Vagina (tissue), 2 donors: ENCODE data around the gene PGC. TPM values are rescaled to one million over a fixed set of nuclear protein-coding genes. Genes with fewer than 3 reads are reported as not detected.

Source experiments
- DNase-seq, 2 donors: peaks; one replicate each; pipeline ENCODE4 v3.0.0-alpha.2; 2017; ENCODE audit errors: extremely low spot score in 2 of 2
- H3K27ac ChIP-seq: fragments of 200-600 bp; sonication (generic); one replicate; pipeline ENCODE4 v1.5.1; 2019
- H3K27me3 ChIP-seq: fragments of 200-600 bp; sonication (generic); one replicate; pipeline ENCODE4 v1.5.1; 2019
- H3K36me3 ChIP-seq, 2 donors: fragments of 200-600 bp; sonication (generic); one replicate each; pipeline ENCODE4 v1.5.1; 2017 to 2019
- H3K4me1 ChIP-seq: fragments of 200-600 bp; sonication (generic); one replicate; pipeline ENCODE4 v1.5.1; 2019
- H3K4me3 ChIP-seq, 2 donors: fragments of 200-600 bp; sonication (generic); 1 replicate in 1 of 2; 2 replicates in 1 of 2; pipeline ENCODE4 v1.5.1; 2016 to 2019
- H3K9me3 ChIP-seq: fragments of 200-600 bp; sonication (generic); one replicate; pipeline ENCODE4 v1.5.1; 2019
- POLR2A ChIP-seq, 2 donors: fragments of 450-650 bp; IDR thresholded peaks; one replicate each; pipeline ENCODE4 v1.6.1; 2017; ENCODE audit warnings: antibody characterized with exemption in 2 of 2, mild to moderate bottlenecking in 2 of 2, moderate library complexity in 2 of 2
- POLR2AphosphoS5 ChIP-seq, 2 donors: sonication (generic); formaldehyde crosslinking; IDR thresholded peaks; one replicate each; pipeline ENCODE4 v1.9.0; 2017; ENCODE audit warnings: antibody characterized with exemption in 2 of 2, mild to moderate bottlenecking in 2 of 2, low read depth in 1 of 2; ENCODE audit not compliant: insufficient read depth in 1 of 2
- intact Hi-C: fragments of 100-400 bp; cut with DNase I; formaldehyde crosslinking; loops from one replicate; pipeline ENCODE4 v1.15.1; 2023
- total RNA-seq: library from RNA; depleted of rRNA; stranded (reverse); fragments of >200 nt; gene quantifications from one replicate; pipeline ENCODE4 v1.2.3, GENCODE V29; 2016
- TF ChIP-seq, protein P1 (sequence below), 3 experiments: fragments of 450-650 bp in 2 of 3; fragments of 200-600 bp in 1 of 3; sonication (generic) in 1 of 3; IDR thresholded peaks; one replicate each; pipeline ENCODE4 v1.5.1; 2017 to 2019; ENCODE audit warnings: antibody characterized with exemption in 3 of 3, mild to moderate bottlenecking in 2 of 3, moderate library complexity in 2 of 3

The PGC gene
- total RNA-seq, 1 donor from 2014 or later = 3.4 TPM

DNA sequence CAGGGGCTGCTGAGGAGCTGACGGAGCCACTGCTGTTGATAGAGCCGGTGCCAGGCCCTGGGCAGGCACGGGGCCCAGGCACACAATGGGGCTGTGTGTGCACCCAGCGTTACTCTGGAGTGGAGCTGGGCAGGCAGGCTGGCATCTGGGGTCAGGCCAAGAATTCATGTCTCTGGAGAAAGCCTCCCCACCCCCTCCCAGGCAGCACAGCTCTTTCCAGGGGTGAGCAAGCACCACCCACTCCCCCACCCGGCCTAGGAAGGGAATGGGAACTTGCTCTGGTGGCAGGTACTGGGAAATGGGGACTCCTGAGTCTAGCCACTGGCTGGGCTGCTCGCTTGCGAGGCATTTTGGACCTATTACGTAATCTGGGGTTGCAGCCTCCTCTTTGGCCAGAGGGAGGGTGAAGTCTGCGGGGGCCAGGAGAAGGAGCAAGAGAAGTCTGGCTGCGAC lies 34.5 kb downstream of the PGC start:
- H3K4me3 ChIP-seq = no peak overlapping the region
- no peak for DNase-seq

DNA sequence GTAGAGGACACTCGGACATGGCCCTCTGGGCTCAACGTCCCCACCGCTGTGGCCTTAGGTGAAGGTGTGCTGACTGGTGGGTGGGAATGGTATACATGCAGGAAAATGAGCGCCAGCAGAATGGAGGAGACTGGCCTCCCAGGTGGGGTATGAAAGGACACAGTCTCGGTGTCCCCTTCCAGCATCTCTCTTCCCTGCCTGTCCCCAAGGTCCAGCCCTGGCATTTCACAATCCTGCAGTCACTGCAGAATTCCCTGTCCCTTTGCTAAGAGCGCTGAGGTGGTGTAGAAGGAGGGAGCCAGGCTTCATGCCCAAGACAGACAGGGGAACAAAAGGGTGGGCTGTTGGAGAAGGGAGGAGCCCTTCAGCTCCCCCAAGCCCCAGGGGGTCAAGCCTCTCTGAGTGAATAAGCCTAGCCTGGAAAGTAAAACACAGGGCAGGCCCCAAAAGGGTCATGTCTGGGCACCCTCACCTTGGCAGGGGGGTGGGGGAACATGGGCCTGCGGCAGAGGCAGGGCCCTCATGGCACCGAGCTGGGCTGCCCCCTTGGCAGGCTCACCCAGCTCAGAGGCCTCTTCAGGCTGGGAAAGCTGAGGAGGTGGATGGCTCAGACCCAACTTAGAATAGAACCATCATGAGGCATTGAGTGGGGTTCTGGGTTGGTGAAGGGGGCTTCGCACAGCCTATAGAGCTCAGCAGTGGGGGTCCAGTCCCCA lies 35.7 kb downstream of the PGC start:
- Histone ChIP-seq H3K36me3 (no peaks in the 10 kb centered on the region), H3K4me3 (no peak overlapping the region), H3K9me3 (no peaks in the 10 kb centered on the region), H3K4me1 (peaks cover 72% of the 10 kb centered on the region), H3K27me3 (no peaks in the 10 kb centered on the region), H3K27ac (peak overlapping the region; percentile 51)
- TF ChIP-seq POLR2AphosphoS5 (IDR thresholded peaks at IDR 0.05; ENCODE audit: insufficient read depth in 1 of 2, low read depth in 1 of 2) (no peak), POLR2A (IDR thresholded peaks at IDR 0.05) (no peak)
- TF ChIP-seq, protein P1, sequence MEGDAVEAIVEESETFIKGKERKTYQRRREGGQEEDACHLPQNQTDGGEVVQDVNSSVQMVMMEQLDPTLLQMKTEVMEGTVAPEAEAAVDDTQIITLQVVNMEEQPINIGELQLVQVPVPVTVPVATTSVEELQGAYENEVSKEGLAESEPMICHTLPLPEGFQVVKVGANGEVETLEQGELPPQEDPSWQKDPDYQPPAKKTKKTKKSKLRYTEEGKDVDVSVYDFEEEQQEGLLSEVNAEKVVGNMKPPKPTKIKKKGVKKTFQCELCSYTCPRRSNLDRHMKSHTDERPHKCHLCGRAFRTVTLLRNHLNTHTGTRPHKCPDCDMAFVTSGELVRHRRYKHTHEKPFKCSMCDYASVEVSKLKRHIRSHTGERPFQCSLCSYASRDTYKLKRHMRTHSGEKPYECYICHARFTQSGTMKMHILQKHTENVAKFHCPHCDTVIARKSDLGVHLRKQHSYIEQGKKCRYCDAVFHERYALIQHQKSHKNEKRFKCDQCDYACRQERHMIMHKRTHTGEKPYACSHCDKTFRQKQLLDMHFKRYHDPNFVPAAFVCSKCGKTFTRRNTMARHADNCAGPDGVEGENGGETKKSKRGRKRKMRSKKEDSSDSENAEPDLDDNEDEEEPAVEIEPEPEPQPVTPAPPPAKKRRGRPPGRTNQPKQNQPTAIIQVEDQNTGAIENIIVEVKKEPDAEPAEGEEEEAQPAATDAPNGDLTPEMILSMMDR (IDR thresholded peaks at IDR 0.05) = no peak
- intact Hi-C loops = no loop called here
- no peak for DNase-seq

More for the DNA sequence above, 34.5 kb downstream of the PGC start:
- no peak for TF ChIP-seq POLR2A (IDR thresholded peaks at IDR 0.05)
- TF ChIP-seq, protein P1 (IDR thresholded peaks at IDR 0.05) = no peak
- TF ChIP-seq POLR2AphosphoS5 (IDR thresholded peaks at IDR 0.05; ENCODE audit: insufficient read depth in 1 of 2, low read depth in 1 of 2) = no peak
- Histone ChIP-seq H3K27ac (peak overlapping the region; percentile 51), H3K36me3 (no peaks in the 10 kb centered on the region), H3K9me3 (no peaks in the 10 kb centered on the region), H3K4me1 (peaks cover 72% of the 10 kb centered on the region), H3K27me3 (no peaks in the 10 kb centered on the region)
- intact Hi-C loops = no loop called here

DNA sequence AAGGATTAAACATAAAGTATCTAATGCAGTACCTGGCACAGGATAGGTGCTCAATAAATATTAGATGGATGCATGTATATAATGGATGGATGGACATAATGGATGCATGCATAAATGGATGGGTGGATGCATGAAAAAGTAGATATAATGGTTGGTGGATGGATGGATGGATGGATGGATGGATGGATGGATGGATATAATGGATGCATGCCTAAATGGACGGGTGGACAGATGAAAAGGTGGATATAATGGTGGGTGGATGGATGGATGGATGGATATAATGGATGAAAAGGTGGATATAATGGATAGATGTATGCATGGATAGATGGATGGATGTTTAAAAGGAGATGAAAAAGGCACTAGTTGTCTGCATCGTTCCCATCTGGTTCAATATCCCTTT lies 37.8 kb downstream of the PGC start:
- Histone ChIP-seq H3K27ac (no peak overlapping the region), H3K27me3 (no peaks in the 10 kb centered on the region), H3K9me3 (no peaks in the 10 kb centered on the region), H3K36me3 (no peaks in the 10 kb centered on the region), H3K4me3 (no peak overlapping the region), H3K4me1 (peaks cover 75% of the 10 kb centered on the region)
- DNase-seq = no peak
- intact Hi-C loops = no loop called here
- TF ChIP-seq POLR2A (IDR thresholded peaks at IDR 0.05) = no peak
- TF ChIP-seq POLR2AphosphoS5 (IDR thresholded peaks at IDR 0.05; ENCODE audit: insufficient read depth in 1 of 2, low read depth in 1 of 2) = no peak
- TF ChIP-seq, protein P1 (IDR thresholded peaks at IDR 0.05) = no peak

DNA sequence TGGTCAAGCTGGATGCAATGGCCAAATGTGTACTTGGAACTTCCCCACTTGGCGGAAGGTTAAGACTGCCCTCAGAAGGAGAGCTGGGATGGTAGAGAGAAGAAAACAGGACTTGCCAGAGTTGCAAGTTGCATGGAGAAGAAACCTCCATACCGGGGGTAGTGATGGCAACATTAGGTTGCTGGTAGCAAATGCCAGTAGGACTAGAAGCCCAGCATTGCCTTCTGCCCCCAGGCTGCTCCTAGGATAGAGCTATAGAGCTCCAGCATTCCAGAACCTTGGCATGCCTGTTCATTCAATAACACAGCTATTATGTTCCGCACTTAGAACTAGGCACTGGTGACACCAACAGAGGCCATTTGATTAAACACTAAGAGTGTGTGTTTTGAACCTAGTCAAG lies 38.3 kb downstream of the PGC start:
- Histone ChIP-seq H3K27me3 (no peaks in the 10 kb centered on the region), H3K4me3 (no peak overlapping the region), H3K27ac (no peak overlapping the region), H3K4me1 (peaks cover 72% of the 10 kb centered on the region), H3K9me3 (no peaks in the 10 kb centered on the region), H3K36me3 (no peaks in the 10 kb centered on the region)
- intact Hi-C loops = no loop called here
- TF ChIP-seq POLR2AphosphoS5 (IDR thresholded peaks at IDR 0.05; ENCODE audit: insufficient read depth in 1 of 2, low read depth in 1 of 2) (no peak), POLR2A (IDR thresholded peaks at IDR 0.05) (no peak)
- TF ChIP-seq, protein P1 (IDR thresholded peaks at IDR 0.05) = no peak
- no peak for DNase-seq

DNA sequence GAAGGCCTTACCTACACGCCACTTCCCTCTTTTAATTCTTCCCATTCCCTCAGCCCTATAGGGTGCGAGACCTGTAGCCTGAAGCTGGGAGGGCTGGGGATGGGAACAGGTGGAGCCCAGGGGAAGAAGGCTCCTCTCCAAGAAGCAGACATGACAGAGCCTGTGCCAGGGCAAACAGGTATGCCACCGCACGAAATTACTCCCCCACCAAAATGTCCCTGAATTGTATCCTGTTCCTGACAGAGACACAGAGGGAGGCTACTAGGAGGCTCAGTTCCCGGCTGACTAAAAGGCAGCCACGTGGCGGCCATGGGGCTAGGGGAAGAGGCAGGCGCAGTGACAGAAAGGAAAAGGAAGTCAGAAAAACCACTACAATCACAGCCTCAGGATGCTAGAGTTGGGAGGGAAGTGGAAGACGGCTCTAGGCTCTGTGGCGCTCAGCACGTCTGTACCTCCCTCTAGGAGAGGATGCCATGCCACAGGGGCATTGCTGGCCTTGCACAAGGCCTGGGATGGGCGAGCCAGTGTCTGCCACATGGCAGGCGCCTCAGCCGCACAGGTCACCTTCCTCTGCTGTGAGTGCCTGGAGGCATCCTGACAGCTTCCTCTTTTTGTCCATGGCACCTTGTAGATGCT lies 39.5 kb downstream of the PGC start:
- no peak for DNase-seq
- Histone ChIP-seq H3K27ac (peak overlapping the region; percentile 71), H3K27me3 (no peaks in the 10 kb centered on the region), H3K36me3 (no peaks in the 10 kb centered on the region), H3K9me3 (no peaks in the 10 kb centered on the region), H3K4me1 (peaks cover 60% of the 10 kb centered on the region), H3K4me3 (no peak overlapping the region)
- intact Hi-C loops = no loop called here
- no peak for TF ChIP-seq POLR2A (IDR thresholded peaks at IDR 0.05)
- TF ChIP-seq, protein P1 (IDR thresholded peaks at IDR 0.05) = no peak
- TF ChIP-seq POLR2AphosphoS5 (IDR thresholded peaks at IDR 0.05; ENCODE audit: insufficient read depth in 1 of 2, low read depth in 1 of 2) = no peak
